ENCODE results near the gene ACTR8. TPM values are rescaled to one million over a fixed set of nuclear protein-coding genes. Genes with fewer than 3 reads are reported as not detected.

The ACTR8 gene
- total RNA-seq, 2 donors from 2014 or later = 15.7 to 21.2 TPM

DNA sequence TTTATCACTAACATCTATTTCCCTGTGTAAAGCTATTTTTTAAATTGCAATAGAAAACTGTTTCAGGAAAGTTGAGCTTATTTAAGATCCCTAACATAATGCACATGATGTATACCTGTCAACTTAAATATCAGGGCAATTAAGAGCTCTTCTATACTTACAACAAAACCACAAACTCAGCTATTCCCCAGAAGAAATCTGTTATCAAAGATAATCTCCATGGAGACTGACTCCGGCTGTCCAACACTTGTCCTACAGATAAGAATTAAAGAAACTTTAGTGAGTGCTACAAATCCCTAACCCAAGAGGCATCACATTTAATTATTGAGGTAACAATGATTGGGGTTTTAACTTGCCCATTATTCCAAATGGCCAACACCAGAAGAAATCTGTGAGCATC is 6.3 kb upstream of the ACTR8 start:
- Mint-ChIP-seq H3K4me3 (no peak overlapping the region), H3K27ac (peak overlapping the region; percentile 98), H3K36me3 (ENCODE audit: low read depth) (peaks cover 6% of the 10 kb centered on the region), H3K27me3 (no peaks in the 10 kb centered on the region), H3K4me1 (peaks cover 36% of the 10 kb centered on the region)
- no peak for ATAC-seq
- DNase-seq = no peak
- H3K9me3 ChIP-seq (ENCODE audit: control insufficient read depth, low read length, poor library complexity, severe bottlenecking) = no peaks in the 10 kb centered on the region

DNA sequence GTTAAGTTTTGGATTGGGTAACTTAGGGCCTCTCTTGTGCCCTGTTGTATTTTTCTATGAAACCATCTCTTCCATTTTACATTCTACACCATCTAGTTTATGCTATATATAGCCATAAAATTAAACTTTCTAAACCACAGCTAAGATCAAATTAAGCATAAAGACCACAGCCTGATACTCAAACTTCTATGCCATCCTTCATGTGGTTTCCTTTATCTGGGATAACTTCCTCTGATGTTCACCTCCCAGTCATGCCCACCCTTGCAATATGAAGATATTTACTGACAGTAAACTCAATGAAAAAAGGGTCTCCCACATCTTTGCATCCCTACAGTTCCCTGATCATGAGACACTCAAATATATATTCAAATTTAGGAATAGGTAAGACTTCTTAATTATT is 5.5 kb upstream of the ACTR8 start:
- Mint-ChIP-seq H3K27me3 (no peaks in the 10 kb centered on the region), H3K27ac (peak overlapping the region; percentile 39), H3K4me3 (no peak overlapping the region), H3K4me1 (peaks cover 39% of the 10 kb centered on the region), H3K36me3 (ENCODE audit: low read depth) (peaks cover 6% of the 10 kb centered on the region)
- H3K9me3 ChIP-seq (ENCODE audit: control insufficient read depth, low read length, poor library complexity, severe bottlenecking) = no peaks in the 10 kb centered on the region
- DNase-seq (no peak), ATAC-seq (no peak)

DNA sequence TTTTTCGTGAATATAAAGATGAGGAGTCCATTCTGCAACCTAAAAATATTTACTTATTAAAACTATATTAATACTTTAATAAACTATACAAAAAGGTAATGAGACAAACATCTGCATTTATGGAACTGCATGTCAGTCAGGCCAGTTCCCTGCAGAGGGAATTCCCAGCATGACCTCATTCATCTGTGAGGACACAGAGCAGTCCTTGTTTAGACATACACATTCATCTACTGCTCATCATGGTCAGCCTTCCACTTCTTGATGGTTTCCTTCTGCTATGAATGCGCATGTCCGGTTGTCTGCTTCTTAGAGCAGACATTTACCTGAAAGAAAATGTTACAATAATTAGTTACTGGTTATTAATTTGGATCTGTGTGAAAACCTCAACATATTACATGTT is 3.3 kb upstream of the ACTR8 start:
- peaks cover 5% of the 10 kb centered on the region for H3K36me3 Mint-ChIP-seq (ENCODE audit: low read depth)
- H3K27me3 Mint-ChIP-seq = no peaks in the 10 kb centered on the region
- no peaks in the 10 kb centered on the region for H3K9me3 ChIP-seq (ENCODE audit: control insufficient read depth, low read length, poor library complexity, severe bottlenecking)
- H3K4me3 Mint-ChIP-seq = no peak overlapping the region
- DNase-seq (no peak), ATAC-seq (no peak)
- peaks cover 38% of the 10 kb centered on the region for H3K4me1 Mint-ChIP-seq
- no peak overlapping the region for H3K27ac Mint-ChIP-seq

DNA sequence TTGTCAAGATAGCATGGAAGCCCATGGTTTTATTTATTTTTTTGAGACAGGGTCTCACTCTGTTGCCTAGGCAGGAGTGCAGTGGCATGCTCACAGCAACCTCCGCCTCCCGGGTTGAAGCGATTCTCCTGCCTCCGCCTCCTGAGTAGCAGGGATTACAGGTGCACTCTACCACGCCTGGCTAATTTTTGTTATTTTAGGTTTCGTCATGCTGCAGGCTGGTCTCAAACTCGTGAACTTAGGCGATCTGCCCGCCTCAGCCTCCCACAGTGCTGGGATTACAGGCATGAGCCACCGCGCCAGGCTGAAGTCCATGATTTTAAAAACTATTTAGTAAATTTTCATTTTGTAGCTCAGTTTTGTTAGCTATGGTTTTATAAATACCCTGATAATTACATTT is 2.7 kb upstream of the ACTR8 start:
- Mint-ChIP-seq H3K36me3 (ENCODE audit: low read depth) (peaks cover 5% of the 10 kb centered on the region), H3K27ac (no peak overlapping the region), H3K27me3 (no peaks in the 10 kb centered on the region), H3K4me3 (no peak overlapping the region), H3K4me1 (peaks cover 35% of the 10 kb centered on the region)
- DNase-seq (no peak), ATAC-seq (no peak)
- H3K9me3 ChIP-seq (ENCODE audit: control insufficient read depth, low read length, poor library complexity, severe bottlenecking) = no peaks in the 10 kb centered on the region

DNA sequence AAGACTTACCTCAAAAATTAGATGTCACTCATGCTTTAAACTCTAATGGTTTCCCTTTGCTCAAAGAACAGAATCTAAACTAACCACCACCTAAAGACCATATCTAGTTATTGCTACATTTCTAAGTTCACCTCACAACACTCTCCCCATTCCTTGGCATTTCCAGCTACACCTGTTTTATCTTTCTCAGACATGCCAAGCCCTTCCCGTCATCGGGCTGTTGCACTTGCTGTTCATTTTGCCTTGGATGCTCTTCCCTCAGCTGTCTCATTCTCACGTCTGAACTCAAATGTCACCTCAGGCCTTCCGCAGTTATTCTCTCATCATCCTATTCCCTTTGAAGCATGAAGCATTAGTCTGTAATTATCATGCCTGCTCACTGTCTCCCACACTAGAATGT is 1.1 kb upstream of the ACTR8 start:
- Mint-ChIP-seq H3K36me3 (ENCODE audit: low read depth) (peaks cover 2% of the 10 kb centered on the region), H3K27ac (peak overlapping the region; percentile 95), H3K4me1 (peaks cover 26% of the 10 kb centered on the region)

DNA sequence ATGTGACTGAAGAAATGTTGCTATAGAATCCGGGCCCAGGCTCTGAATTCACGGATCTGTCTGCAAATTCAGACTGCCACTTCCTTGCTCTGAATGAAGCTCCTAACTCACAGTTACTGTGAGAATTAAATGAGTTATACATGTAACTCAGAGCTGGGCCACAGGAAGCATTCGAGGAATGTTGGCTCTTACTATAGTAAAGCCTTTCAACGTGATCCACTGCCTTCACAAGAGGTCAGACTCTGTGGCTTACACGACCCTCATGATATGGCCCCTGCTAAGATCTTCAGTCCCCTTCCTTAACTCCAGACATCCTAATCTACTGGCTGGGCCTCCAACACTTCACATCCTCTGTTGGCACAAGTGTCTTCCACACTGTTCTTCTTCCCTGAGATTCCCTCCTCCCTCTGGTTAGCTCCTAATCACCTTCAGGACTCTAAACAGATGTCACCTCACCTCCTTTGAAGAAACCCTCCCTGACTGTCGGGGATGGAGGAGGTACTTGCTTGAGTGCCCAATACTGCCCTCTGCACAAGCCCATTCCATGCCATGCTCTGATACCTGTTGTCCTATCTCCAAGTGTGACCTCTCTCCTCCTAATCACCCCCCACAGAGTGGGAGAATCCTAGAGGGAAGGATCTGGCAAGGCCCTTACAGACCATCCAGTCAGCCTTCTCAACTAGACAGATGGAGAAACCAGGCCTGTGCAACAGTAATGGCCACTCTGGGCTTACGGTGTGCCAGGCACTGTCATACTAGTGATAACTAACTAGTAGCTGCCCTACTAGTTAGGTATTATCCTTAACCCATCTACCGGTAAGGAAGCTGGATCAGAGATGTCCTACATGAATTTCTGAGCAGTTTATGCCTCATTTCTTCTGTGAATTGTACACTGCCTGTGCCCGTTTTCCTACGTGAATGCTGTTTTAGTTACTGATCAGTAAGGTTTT is 1.3 kb downstream of the ACTR8 start:
- H3K27me3 Mint-ChIP-seq = no peaks in the 10 kb centered on the region
- H3K4me3 Mint-ChIP-seq = peak overlapping the region; percentile 100
- H3K9me3 ChIP-seq (ENCODE audit: control insufficient read depth, low read length, poor library complexity, severe bottlenecking) = no peaks in the 10 kb centered on the region
- H3K4me1 Mint-ChIP-seq = peaks cover 23% of the 10 kb centered on the region
- no peak for DNase-seq
- no peak for ATAC-seq
- peaks cover 8% of the 10 kb centered on the region for H3K36me3 Mint-ChIP-seq (ENCODE audit: low read depth)
- peak overlapping the region; percentile 95 for H3K27ac Mint-ChIP-seq

More for the DNA sequence above, 1.1 kb upstream of the ACTR8 start:
- H3K9me3 ChIP-seq (ENCODE audit: control insufficient read depth, low read length, poor library complexity, severe bottlenecking) = no peaks in the 10 kb centered on the region
- DNase-seq (no peak), ATAC-seq (no peak)
- Mint-ChIP-seq H3K4me3 (peak overlapping the region; percentile 100), H3K27me3 (no peaks in the 10 kb centered on the region)

DNA sequence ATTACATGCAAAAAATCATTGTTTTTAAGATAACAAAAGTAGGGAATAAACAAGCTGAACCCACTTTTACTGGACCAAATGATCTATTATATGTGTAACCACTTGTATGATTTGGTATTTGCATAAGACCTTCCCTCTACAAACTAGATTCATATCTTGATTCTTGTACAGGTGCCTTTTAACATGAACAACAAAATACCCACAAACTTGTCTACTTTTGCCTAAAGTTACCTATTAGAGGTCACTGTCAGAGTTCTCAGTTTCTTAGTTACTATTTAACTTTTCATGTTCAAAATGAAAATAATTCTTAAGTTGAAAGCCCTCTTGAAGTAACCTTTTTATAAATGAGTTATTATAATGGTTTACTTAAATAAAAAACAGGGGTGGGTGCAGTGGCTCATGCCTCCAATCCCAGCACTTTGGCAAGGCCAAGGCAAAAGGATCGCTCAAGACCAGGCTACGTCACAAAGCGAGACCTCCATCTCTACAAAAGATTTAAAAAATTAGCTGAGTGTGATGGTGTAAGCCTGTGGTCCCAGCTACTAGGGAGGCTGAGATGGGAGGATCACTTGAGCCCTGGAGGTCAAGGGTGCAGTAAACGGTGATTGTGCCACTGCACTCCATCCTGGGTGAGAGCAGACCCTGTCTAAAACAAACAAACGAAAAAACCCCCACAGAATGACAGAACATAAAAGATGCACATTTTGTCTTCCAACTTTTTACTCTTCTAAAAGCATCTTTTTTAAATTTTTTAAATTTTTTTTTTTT is 16.0 kb downstream of the ACTR8 start:
- Mint-ChIP-seq H3K27ac (no peak overlapping the region), H3K27me3 (no peaks in the 10 kb centered on the region), H3K4me3 (no peak overlapping the region), H3K4me1 (peaks cover 8% of the 10 kb centered on the region), H3K36me3 (ENCODE audit: low read depth) (peaks cover 11% of the 10 kb centered on the region)
- ATAC-seq = no peak
- no peaks in the 10 kb centered on the region for H3K9me3 ChIP-seq (ENCODE audit: control insufficient read depth, low read length, poor library complexity, severe bottlenecking)
- DNase-seq = no peak

DNA sequence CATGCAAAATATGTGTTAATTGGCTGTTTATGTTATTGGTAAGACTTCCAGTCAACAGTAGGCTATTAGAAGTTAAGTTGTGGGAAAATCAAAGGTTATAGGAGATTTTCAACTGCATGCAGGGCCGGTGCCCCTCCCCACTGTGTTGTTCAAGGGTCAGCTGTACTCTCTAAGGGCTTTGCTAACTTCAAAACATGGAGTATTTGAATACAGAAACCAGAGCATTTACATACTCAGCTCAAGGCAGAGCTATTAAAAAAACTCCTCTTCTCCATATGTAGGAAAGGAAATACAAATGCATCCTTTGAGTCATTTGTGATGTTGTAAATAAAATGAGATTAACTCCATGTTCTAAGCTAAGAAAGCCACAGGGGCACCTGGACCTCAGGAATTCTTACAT is 18.8 kb downstream of the ACTR8 start:
- H3K4me1 Mint-ChIP-seq = peaks cover 5% of the 10 kb centered on the region
- H3K4me3 Mint-ChIP-seq = no peak overlapping the region
- no peak for ATAC-seq
- no peaks in the 10 kb centered on the region for H3K9me3 ChIP-seq (ENCODE audit: control insufficient read depth, low read length, poor library complexity, severe bottlenecking)
- H3K27ac Mint-ChIP-seq = peak overlapping the region; percentile 76
- peaks cover 6% of the 10 kb centered on the region for H3K36me3 Mint-ChIP-seq (ENCODE audit: low read depth)
- H3K27me3 Mint-ChIP-seq = no peaks in the 10 kb centered on the region
- no peak for DNase-seq

DNA sequence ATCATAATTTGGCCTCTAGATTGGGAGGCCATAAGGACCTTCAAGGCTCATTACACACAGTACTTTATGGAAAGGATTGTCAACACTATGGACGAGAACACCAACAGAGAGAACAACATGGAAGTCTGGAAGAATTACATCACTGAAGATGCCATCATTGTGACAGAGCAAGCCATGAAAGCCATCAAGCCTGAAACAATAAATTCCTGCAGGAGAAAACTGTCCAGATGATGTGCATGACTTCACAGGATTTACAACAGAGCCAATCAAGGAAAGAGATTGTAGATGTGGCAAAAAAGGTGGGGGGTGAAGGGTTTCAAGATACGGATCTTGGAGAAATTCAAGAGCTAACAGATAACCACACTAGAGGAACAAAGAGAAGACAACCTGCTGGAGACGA is 19.7 kb downstream of the ACTR8 start:
- H3K4me3 Mint-ChIP-seq = no peak overlapping the region
- H3K36me3 Mint-ChIP-seq (ENCODE audit: low read depth) = peaks cover 4% of the 10 kb centered on the region
- H3K27ac Mint-ChIP-seq = no peak overlapping the region

DNA sequence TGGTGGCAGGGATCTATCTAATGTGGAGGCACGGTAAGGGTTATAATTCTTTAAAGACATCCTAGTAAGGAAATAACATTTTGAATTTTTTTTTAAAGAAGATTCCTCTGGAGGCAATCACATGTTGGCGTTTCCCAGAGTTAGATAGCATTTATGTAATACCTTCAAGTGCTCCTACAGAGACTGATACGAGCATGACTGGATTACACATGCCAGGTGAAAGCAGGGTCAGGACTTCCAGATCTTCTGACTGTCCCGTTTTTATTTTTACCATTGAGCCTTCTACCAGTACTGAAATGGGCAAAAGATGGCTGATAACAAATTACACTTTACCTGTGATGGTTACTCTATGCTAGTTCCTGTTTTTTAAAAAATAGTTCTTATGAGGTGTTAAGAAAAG is 21.8 kb downstream of the ACTR8 start:
- Mint-ChIP-seq H3K4me1 (no peaks in the 10 kb centered on the region), H3K4me3 (no peak overlapping the region), H3K27ac (no peak overlapping the region), H3K27me3 (no peaks in the 10 kb centered on the region), H3K36me3 (ENCODE audit: low read depth) (peaks cover 4% of the 10 kb centered on the region)
- DNase-seq (no peak), ATAC-seq (no peak)
- H3K9me3 ChIP-seq (ENCODE audit: control insufficient read depth, low read length, poor library complexity, severe bottlenecking) = no peaks in the 10 kb centered on the region

More for the DNA sequence above, 19.7 kb downstream of the ACTR8 start:
- H3K4me1 Mint-ChIP-seq = no peaks in the 10 kb centered on the region
- DNase-seq = no peak
- H3K27me3 Mint-ChIP-seq = no peaks in the 10 kb centered on the region
- no peaks in the 10 kb centered on the region for H3K9me3 ChIP-seq (ENCODE audit: control insufficient read depth, low read length, poor library complexity, severe bottlenecking)
- no peak for ATAC-seq

DNA sequence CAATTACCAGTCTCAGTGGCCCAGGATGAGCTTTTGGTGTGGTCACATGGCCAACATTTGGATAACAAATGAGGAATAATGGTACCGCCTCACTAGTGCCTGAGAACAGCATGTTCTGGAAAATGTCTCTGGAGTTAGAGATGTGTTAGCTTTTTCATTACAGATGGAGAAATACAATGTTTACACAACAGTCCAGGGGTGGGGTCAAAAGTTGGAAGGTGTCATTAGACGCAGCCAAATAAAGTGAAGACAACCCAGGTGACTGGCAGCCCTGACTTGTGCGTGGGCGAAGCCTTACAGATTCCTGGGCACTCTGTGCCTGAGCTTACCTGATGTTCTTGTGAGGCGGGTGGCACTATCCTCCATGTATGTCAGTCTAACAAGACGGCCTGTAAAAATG is 22.8 kb downstream of the ACTR8 start:
- ATAC-seq = no peak
- no peaks in the 10 kb centered on the region for H3K4me1 Mint-ChIP-seq
- H3K36me3 Mint-ChIP-seq (ENCODE audit: low read depth) = peaks cover 4% of the 10 kb centered on the region
- no peak overlapping the region for H3K27ac Mint-ChIP-seq
- no peak for DNase-seq
- no peak overlapping the region for H3K4me3 Mint-ChIP-seq
- no peaks in the 10 kb centered on the region for H3K9me3 ChIP-seq (ENCODE audit: control insufficient read depth, low read length, poor library complexity, severe bottlenecking)
- peaks cover 3% of the 10 kb centered on the region for H3K27me3 Mint-ChIP-seq

DNA sequence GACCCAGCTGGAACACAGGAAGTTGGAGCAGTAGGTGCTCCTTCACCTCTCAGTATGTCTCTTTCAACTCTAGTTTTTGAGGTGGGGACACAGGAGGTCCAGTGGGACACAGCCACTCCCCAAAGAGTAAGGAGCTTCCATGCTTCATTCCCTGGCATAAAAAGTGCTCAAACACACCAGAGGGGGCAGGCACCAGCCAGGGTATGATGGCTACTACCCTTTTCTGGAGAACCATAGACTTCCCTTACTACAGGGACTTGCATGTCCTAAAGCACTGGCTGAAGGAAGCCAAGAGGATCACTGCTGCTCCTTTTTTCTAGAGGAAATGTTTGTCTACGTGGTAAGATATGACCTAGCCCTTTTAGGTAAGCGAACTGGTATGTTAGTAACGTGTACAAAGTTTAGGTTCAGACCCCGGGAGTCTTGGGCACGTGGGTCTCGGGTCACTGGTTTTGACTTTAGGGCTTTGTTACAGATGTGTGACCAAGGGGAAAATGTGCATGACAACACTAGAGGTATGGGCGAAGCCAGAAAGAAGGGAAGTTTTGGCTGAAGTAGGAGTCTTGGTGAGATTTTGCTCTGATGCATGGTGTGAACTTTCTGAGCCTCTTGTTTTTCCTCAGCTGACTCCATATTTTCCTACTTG is 23.7 kb downstream of the ACTR8 start:
- Mint-ChIP-seq H3K4me3 (no peak overlapping the region), H3K27me3 (peaks cover 4% of the 10 kb centered on the region), H3K36me3 (ENCODE audit: low read depth) (peaks cover 4% of the 10 kb centered on the region), H3K27ac (no peak overlapping the region), H3K4me1 (no peaks in the 10 kb centered on the region)
- DNase-seq (no peak), ATAC-seq (no peak)
- no peaks in the 10 kb centered on the region for H3K9me3 ChIP-seq (ENCODE audit: control insufficient read depth, low read length, poor library complexity, severe bottlenecking)

DNA sequence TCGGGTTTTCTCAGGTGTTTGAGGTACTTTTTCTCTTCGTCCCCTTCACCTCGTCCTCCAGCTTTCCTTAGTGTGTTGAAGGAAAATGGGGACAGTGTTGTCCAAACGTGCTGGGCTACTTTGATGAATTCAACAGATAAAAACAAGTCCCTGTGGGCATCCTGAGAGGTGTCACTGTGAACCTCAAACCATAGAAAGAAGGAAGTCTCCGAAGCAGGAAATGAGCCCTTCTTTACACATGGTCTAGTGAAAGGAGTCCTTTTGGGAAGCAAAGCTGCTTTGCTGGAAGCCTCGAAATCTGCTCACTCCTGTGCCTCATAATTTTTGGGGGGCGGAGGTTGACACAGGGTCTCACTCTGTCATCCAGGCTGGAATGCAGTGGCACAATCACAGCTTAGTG is 25.0 kb downstream of the ACTR8 start:
- no peak overlapping the region for H3K4me3 Mint-ChIP-seq

More for the DNA sequence above, 25.0 kb downstream of the ACTR8 start:
- Mint-ChIP-seq H3K27me3 (peaks cover 4% of the 10 kb centered on the region), H3K27ac (no peak overlapping the region), H3K4me1 (no peaks in the 10 kb centered on the region), H3K36me3 (ENCODE audit: low read depth) (no peaks in the 10 kb centered on the region)
- no peaks in the 10 kb centered on the region for H3K9me3 ChIP-seq (ENCODE audit: control insufficient read depth, low read length, poor library complexity, severe bottlenecking)
- ATAC-seq (no peak), DNase-seq (no peak)
